K562 (cell line): ENCODE data around the gene MRRF. TPM values are rescaled to one million over a fixed set of nuclear protein-coding genes. Genes with fewer than 3 reads are reported as not detected.

ENCODE experiments used
- CHD4 ChIP-seq: fragments of 200-600 bp; sonication (generic); IDR thresholded peaks from 3 replicates; pipeline ENCODE4 v1.6.1; 2012; ENCODE audit warnings: low read depth, mild to moderate bottlenecking, mixed read lengths, low read length, inconsistent platforms; ENCODE audit not compliant: insufficient read depth, insufficient replicate concordance, poor library complexity, severe bottlenecking
- GABPA ChIP-seq: fragments of 200-800 bp; sonication (Bioruptor generic); conservative IDR thresholded peaks from 2 replicates; pipeline ENCODE4 v1.6.1; 2016; ENCODE audit warnings: low read depth, missing genetic modification characterization, missing compliant biosample characterization
- SPI1 ChIP-seq: IDR thresholded peaks from 2 replicates; pipeline ENCODE4 v1.6.1; 2011; ENCODE audit warnings: low read depth, low read length, control low read depth, borderline replicate concordance
- TCF3 ChIP-seq: sonication (generic); formaldehyde crosslinking; IDR thresholded peaks from 2 replicates; pipeline ENCODE4 v1.4.0; 2020; ENCODE audit warnings: mild to moderate bottlenecking, missing genetic modification reagents
- polyA plus RNA-seq, 8 experiments: library from polyadenylated mRNA; depleted of rRNA in 4 of 8; stranded (reverse) in 5 of 8; unstranded in 3 of 8; fragments of >200 nt; fragmentation: Nextera tagmentation in 2 of 8; fragmentation: Illumina TruSeq in 1 of 8; extraction: Ambion mirVana in 2 of 8; extraction: Trizol in 1 of 8; gene quantifications; 2 replicates each; pipeline versions ENCODE4 v1.2.1 to v1.2.3, GENCODE V29; 2011 to 2014; ENCODE audit warnings: inconsistent platforms in 1 of 8, missing spikeins in 1 of 8
- total RNA-seq, 7 experiments: library from RNA; depleted of rRNA in 6 of 7; stranded (reverse); fragments of >200 nt in 6 of 7; fragmentation: Illumina TruSeq in 2 of 7; extraction: Trizol in 2 of 7; gene quantifications; 2 replicates each; pipeline versions ENCODE4 v1.2.1 to v1.2.3, GENCODE V29; 2011 to 2021; ENCODE audit warnings: low replicate concordance in 1 of 7
- TF ChIP-seq, protein P1 (sequence below): sonication (generic); formaldehyde crosslinking; IDR thresholded peaks from 2 replicates; pipeline ENCODE4 v1.8.1; 2023; ENCODE audit warnings: mild to moderate bottlenecking, missing genetic modification reagents
- TF ChIP-seq, protein P2 (sequence below): fragments of 450-650 bp; IDR thresholded peaks from 2 replicates; pipeline ENCODE4 v1.6.1; 2017; ENCODE audit warnings: antibody characterized with exemption, mild to moderate bottlenecking
- TF ChIP-seq, protein P3 (sequence below): fragments of 450-650 bp; formaldehyde crosslinking; conservative IDR thresholded peaks from 2 replicates; pipeline ENCODE4 v1.4.0; 2022; ENCODE audit warnings: mild to moderate bottlenecking, missing genetic modification characterization
- TF ChIP-seq, protein P4 (sequence below), 2 experiments: IDR thresholded peaks; 2 replicates each; pipeline ENCODE4 v1.6.1; 2012; ENCODE audit warnings: improper control_type of control experiment in 2 of 2, low read depth in 2 of 2, low read length in 2 of 2, borderline replicate concordance in 1 of 2

MRRF gene
- total and polyA plus RNA-seq, 9 of the 15 experiments (the other 6 are each of a cell fraction or from before 2014, with no cell fraction given) = 55.0 to 105 (median 81.2) TPM

DNA sequence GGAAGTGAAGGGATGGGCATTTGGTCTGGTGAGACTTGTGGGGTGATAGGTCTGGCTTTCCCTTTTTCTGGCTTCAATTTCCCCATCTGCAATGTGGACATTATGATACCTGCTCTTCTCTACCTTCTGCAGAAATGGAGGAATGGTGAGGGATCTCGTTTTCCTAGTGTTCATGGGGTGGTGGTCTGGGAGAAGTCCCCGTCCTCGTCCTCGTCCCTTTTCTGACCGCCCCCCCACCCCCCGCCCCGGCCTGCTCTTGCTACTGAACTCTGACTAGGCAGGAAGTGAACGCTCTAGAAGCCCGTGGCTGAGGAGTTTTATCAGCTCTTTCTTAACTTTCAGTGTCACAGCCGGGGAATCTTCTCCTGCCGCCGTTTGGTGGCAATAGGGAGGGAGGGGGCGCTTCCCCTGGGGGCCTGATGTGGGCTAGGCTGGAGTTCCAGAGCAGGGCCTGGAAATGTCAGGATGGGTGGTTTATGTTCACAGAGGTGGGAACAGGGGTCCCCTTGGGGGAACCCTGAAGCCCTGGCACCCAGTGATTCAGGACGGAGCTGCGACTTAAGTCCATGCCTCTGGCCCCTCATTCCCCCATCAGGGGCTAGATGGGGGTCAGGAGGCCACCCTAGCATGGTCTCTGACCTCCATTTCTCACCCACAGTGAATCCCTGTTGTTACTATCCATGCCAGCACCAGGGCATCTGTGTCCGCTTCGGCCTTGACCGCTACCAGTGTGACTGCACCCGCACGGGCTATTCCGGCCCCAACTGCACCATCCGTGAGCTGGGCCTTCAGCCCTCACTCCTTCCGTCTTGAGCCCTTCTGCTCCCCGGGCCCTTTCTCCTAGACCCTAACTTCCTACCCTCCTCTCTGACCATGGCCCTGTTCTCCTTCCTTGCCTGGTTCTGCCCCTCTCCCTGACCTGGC, 112.8 kb downstream of the MRRF start (continued):
- TF ChIP-seq, protein P1, sequence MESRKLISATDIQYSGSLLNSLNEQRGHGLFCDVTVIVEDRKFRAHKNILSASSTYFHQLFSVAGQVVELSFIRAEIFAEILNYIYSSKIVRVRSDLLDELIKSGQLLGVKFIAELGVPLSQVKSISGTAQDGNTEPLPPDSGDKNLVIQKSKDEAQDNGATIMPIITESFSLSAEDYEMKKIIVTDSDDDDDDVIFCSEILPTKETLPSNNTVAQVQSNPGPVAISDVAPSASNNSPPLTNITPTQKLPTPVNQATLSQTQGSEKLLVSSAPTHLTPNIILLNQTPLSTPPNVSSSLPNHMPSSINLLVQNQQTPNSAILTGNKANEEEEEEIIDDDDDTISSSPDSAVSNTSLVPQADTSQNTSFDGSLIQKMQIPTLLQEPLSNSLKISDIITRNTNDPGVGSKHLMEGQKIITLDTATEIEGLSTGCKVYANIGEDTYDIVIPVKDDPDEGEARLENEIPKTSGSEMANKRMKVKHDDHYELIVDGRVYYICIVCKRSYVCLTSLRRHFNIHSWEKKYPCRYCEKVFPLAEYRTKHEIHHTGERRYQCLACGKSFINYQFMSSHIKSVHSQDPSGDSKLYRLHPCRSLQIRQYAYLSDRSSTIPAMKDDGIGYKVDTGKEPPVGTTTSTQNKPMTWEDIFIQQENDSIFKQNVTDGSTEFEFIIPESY (CRISPR knock-in tag) = 0 out of 2 replicates have a peak, but pooled peaks have one; percentile 25
- TF ChIP-seq, protein P2, sequence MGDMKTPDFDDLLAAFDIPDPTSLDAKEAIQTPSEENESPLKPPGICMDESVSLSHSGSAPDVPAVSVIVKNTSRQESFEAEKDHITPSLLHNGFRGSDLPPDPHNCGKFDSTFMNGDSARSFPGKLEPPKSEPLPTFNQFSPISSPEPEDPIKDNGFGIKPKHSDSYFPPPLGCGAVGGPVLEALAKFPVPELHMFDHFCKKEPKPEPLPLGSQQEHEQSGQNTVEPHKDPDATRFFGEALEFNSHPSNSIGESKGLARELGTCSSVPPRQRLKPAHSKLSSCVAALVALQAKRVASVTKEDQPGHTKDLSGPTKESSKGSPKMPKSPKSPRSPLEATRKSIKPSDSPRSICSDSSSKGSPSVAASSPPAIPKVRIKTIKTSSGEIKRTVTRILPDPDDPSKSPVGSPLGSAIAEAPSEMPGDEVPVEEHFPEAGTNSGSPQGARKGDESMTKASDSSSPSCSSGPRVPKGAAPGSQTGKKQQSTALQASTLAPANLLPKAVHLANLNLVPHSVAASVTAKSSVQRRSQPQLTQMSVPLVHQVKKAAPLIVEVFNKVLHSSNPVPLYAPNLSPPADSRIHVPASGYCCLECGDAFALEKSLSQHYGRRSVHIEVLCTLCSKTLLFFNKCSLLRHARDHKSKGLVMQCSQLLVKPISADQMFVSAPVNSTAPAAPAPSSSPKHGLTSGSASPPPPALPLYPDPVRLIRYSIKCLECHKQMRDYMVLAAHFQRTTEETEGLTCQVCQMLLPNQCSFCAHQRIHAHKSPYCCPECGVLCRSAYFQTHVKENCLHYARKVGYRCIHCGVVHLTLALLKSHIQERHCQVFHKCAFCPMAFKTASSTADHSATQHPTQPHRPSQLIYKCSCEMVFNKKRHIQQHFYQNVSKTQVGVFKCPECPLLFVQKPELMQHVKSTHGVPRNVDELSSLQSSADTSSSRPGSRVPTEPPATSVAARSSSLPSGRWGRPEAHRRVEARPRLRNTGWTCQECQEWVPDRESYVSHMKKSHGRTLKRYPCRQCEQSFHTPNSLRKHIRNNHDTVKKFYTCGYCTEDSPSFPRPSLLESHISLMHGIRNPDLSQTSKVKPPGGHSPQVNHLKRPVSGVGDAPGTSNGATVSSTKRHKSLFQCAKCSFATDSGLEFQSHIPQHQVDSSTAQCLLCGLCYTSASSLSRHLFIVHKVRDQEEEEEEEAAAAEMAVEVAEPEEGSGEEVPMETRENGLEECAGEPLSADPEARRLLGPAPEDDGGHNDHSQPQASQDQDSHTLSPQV = peak; percentile 55; the same call in 1 of the 2 replicates
- TF ChIP-seq SPI1 (peak; percentile 53; the same call in 1 of the 2 replicates), GABPA (peak; percentile 37), TCF3 (CRISPR knock-in tag) (0 out of 2 replicates have a peak, but pooled peaks have one; percentile 6), CHD4 (no peak)
- TF ChIP-seq, protein P3, sequence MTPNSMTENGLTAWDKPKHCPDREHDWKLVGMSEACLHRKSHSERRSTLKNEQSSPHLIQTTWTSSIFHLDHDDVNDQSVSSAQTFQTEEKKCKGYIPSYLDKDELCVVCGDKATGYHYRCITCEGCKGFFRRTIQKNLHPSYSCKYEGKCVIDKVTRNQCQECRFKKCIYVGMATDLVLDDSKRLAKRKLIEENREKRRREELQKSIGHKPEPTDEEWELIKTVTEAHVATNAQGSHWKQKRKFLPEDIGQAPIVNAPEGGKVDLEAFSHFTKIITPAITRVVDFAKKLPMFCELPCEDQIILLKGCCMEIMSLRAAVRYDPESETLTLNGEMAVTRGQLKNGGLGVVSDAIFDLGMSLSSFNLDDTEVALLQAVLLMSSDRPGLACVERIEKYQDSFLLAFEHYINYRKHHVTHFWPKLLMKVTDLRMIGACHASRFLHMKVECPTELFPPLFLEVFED (CRISPR knock-in tag) = 0 out of 2 replicates have a peak, but pooled peaks have one; percentile 19
- TF ChIP-seq, protein P4, sequence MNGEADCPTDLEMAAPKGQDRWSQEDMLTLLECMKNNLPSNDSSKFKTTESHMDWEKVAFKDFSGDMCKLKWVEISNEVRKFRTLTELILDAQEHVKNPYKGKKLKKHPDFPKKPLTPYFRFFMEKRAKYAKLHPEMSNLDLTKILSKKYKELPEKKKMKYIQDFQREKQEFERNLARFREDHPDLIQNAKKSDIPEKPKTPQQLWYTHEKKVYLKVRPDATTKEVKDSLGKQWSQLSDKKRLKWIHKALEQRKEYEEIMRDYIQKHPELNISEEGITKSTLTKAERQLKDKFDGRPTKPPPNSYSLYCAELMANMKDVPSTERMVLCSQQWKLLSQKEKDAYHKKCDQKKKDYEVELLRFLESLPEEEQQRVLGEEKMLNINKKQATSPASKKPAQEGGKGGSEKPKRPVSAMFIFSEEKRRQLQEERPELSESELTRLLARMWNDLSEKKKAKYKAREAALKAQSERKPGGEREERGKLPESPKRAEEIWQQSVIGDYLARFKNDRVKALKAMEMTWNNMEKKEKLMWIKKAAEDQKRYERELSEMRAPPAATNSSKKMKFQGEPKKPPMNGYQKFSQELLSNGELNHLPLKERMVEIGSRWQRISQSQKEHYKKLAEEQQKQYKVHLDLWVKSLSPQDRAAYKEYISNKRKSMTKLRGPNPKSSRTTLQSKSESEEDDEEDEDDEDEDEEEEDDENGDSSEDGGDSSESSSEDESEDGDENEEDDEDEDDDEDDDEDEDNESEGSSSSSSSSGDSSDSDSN (IDR thresholded peaks at IDR 0.05; ENCODE audit: borderline replicate concordance in 1 of 2, low read depth in 2 of 2, low read length in 2 of 2) = 0 out of 4 replicates have a peak, but pooled peaks of 1 of the 2 experiments have one; percentile 10
